H9 (cell line): ENCODE data around the gene LDLRAD4. TPM values are rescaled to one million over a fixed set of nuclear protein-coding genes. Genes with fewer than 3 reads are reported as not detected.

ENCODE experiments used
- DNase-seq: peaks from one replicate; pipeline ENCODE4 v3.0.0-alpha.2; 2017
- H2AFZ ChIP-seq: one replicate; pipeline ENCODE4 v1.6.1; 2013; ENCODE audit warnings: mild to moderate bottlenecking, low read length, control low read depth, moderate library complexity
- H2AK5ac ChIP-seq: 2 replicates; pipeline ENCODE4 v1.6.1; 2013; ENCODE audit warnings: low read length, control low read depth, mixed read lengths; ENCODE audit not compliant: insufficient read length
- H2BK120ac ChIP-seq: one replicate; pipeline ENCODE4 v1.6.1; 2013; ENCODE audit warnings: low read depth, mild to moderate bottlenecking, low read length, control low read depth, inconsistent platforms; ENCODE audit not compliant: poor library complexity, severe bottlenecking
- H2BK12ac ChIP-seq: 2 replicates; pipeline ENCODE4 v1.6.1; 2013; ENCODE audit warnings: low read length, control low read depth, mixed read lengths, low read depth; ENCODE audit not compliant: insufficient read length
- H2BK15ac ChIP-seq: 2 replicates; pipeline ENCODE4 v1.6.1; 2013; ENCODE audit warnings: low read depth, low read length, control low read depth
- H2BK20ac ChIP-seq: one replicate; pipeline ENCODE4 v1.6.1; 2013; ENCODE audit warnings: low read depth, mild to moderate bottlenecking, low read length, control low read depth, inconsistent platforms; ENCODE audit not compliant: poor library complexity, severe bottlenecking
- H2BK5ac ChIP-seq: 2 replicates; pipeline ENCODE4 v1.6.1; 2013; ENCODE audit warnings: low read length, control low read depth, mixed read lengths; ENCODE audit not compliant: insufficient read length
- H3K14ac ChIP-seq: 2 replicates; pipeline ENCODE4 v1.6.1; 2013; ENCODE audit warnings: low read length, control low read depth; ENCODE audit not compliant: insufficient read depth
- H3K18ac ChIP-seq: 2 replicates; pipeline ENCODE4 v1.6.1; 2013; ENCODE audit warnings: low read depth, mild to moderate bottlenecking, mixed read lengths, low read length, control low read depth; ENCODE audit not compliant: insufficient read length
- H3K23ac ChIP-seq: 2 replicates; pipeline ENCODE4 v1.6.1; 2013; ENCODE audit warnings: low read length, control low read depth, mixed read lengths, low read depth; ENCODE audit not compliant: insufficient read length
- H3K23me2 ChIP-seq: 2 replicates; pipeline ENCODE4 v1.6.1; 2013; ENCODE audit warnings: low read depth, mild to moderate bottlenecking, mixed read lengths, low read length, control low read depth; ENCODE audit not compliant: insufficient read length, poor library complexity, severe bottlenecking
- H3K27ac ChIP-seq: 2 replicates; pipeline ENCODE4 v1.5.1; 2013; ENCODE audit warnings: low read length, control low read depth, mixed read lengths, low read depth; ENCODE audit not compliant: insufficient read length
- H3K27me3 ChIP-seq: 2 replicates; pipeline ENCODE4 v1.6.1; 2013; ENCODE audit warnings: low read length, control low read depth, inconsistent platforms; ENCODE audit not compliant: insufficient read depth
- H3K4ac ChIP-seq: 2 replicates; pipeline ENCODE4 v1.6.1; 2013; ENCODE audit warnings: low read depth, mild to moderate bottlenecking, control low read depth, inconsistent platforms, low read length, moderate library complexity
- H3K4me1 ChIP-seq: 2 replicates; pipeline ENCODE4 v1.6.1; 2013; ENCODE audit warnings: low read length, control low read depth, inconsistent platforms; ENCODE audit not compliant: insufficient read depth
- H3K4me2 ChIP-seq: 2 replicates; pipeline ENCODE4 v1.6.1; 2013; ENCODE audit warnings: low read length, control low read depth, mixed read lengths; ENCODE audit not compliant: insufficient read length, insufficient read depth
- H3K56ac ChIP-seq: 2 replicates; pipeline ENCODE4 v1.6.1; 2013; ENCODE audit warnings: low read depth, mild to moderate bottlenecking, mixed read lengths, low read length, control low read depth; ENCODE audit not compliant: insufficient read length
- H3K79me1 ChIP-seq: 2 replicates; pipeline ENCODE4 v1.6.1; 2013; ENCODE audit warnings: low read depth, mild to moderate bottlenecking, moderate library complexity, low read length, control low read depth, inconsistent platforms; ENCODE audit not compliant: insufficient read depth, poor library complexity, severe bottlenecking
- H3K79me2 ChIP-seq: 2 replicates; pipeline ENCODE4 v1.6.1; 2013; ENCODE audit warnings: low read length, control low read depth, inconsistent platforms; ENCODE audit not compliant: insufficient read depth
- H3K9ac ChIP-seq: 2 replicates; pipeline ENCODE4 v1.6.1; 2013; ENCODE audit warnings: low read length, control low read depth, mixed read lengths; ENCODE audit not compliant: insufficient read length; ENCODE audit errors: extremely low read depth
- H3K9me3 ChIP-seq: one replicate; pipeline ENCODE4 v1.6.1; 2013; ENCODE audit warnings: low read depth, low read length, inconsistent platforms; ENCODE audit not compliant: control insufficient read depth
- H3T11ph ChIP-seq: one replicate; pipeline ENCODE4 v1.6.1; 2013; ENCODE audit warnings: mild to moderate bottlenecking, low read length, control low read depth, inconsistent platforms
- H4K20me1 ChIP-seq: one replicate; pipeline ENCODE4 v1.6.1; 2013; ENCODE audit not compliant: control insufficient read depth, insufficient read length, insufficient read depth
- H4K5ac ChIP-seq: 2 replicates; pipeline ENCODE4 v1.6.1; 2013; ENCODE audit warnings: low read depth, mild to moderate bottlenecking, mixed read lengths, low read length, control low read depth; ENCODE audit not compliant: insufficient read length
- H4K8ac ChIP-seq: replicated peaks from 2 replicates; pipeline ENCODE4 v1.6.1; 2013; ENCODE audit warnings: low read length, control low read depth, mixed read lengths, low read depth; ENCODE audit not compliant: insufficient read length
- H4K91ac ChIP-seq: 2 replicates; pipeline ENCODE4 v1.6.1; 2013; ENCODE audit warnings: low read depth, mild to moderate bottlenecking, moderate library complexity, mixed read lengths, low read length, control low read depth; ENCODE audit not compliant: insufficient read length
- H3K27ac Mint-ChIP-seq, 3 experiments: 2 replicates in 2 of 3; 3 replicates in 1 of 3; pipeline ENCODE4 v1.8.0; 2020 to 2021; ENCODE audit warnings: mixed read lengths in 3 of 3, mild to moderate bottlenecking in 1 of 3, moderate library complexity in 1 of 3
- H3K27me3 Mint-ChIP-seq: 2 replicates; pipeline ENCODE4 v1.8.0; 2021; ENCODE audit warnings: low read depth, mild to moderate bottlenecking, moderate library complexity, mixed read lengths
- H3K36me3 Mint-ChIP-seq, 3 experiments: 2 replicates in 2 of 3; 3 replicates in 1 of 3; pipeline ENCODE4 v1.8.0; 2020 to 2021; ENCODE audit warnings: low read depth in 3 of 3, mixed read lengths in 3 of 3; ENCODE audit not compliant: insufficient read depth in 1 of 3
- H3K4me1 Mint-ChIP-seq, 2 experiments: 2 replicates each; pipeline ENCODE4 v1.8.0; 2020; ENCODE audit warnings: mixed read lengths in 2 of 2
- H3K4me3 Mint-ChIP-seq, 2 experiments: 2 replicates in 1 of 2; 3 replicates in 1 of 2; pipeline ENCODE4 v1.8.0; 2020 to 2021; ENCODE audit warnings: mild to moderate bottlenecking in 2 of 2, mixed read lengths in 2 of 2, moderate library complexity in 1 of 2
- H3K9me3 Mint-ChIP-seq, 2 experiments: 2 replicates in 1 of 2; 3 replicates in 1 of 2; pipeline ENCODE4 v1.8.0; 2020; ENCODE audit warnings: mild to moderate bottlenecking in 2 of 2, mixed read lengths in 2 of 2, moderate library complexity in 1 of 2
- CTCF ChIP-seq: fragments of 200-600 bp; sonication (generic); conservative IDR thresholded peaks from 3 replicates; pipeline ENCODE4 v1.8.0; 2021; ENCODE audit warnings: antibody characterized with exemption, mild to moderate bottlenecking
- WGBS: extraction: QIAGEN DNeasy Blood & Tissue Kit; methylation state at CpG from one replicate; pipeline ENCODE4 v1.1.7; 2013; ENCODE audit warnings: missing lambda C conversion rate, low lambda C conversion rate, mixed read lengths; ENCODE audit not compliant: insufficient read length; ENCODE audit errors: extremely low coverage; 5-methylcytosine and 5-hydroxymethylcytosine counted together
- total RNA-seq: library from RNA; stranded (reverse); gene quantifications from 2 replicates; pipeline ENCODE4 v1.2.1, GENCODE V29; 2021

LDLRAD4 gene
- total RNA-seq, 1 experiment from 2014 or later: 3.9 TPM

GRCh38 chr18:13530033-13530878, 311.7 kb downstream of the LDLRAD4 start:
- DNase-seq: no peak
- no peak overlapping the region for H2AFZ ChIP-seq
- H2BK5ac ChIP-seq: no peak overlapping the region
- no peak overlapping the region for H3T11ph ChIP-seq
- no peak overlapping the region for H2AK5ac ChIP-seq
- no peak overlapping the region for H2BK12ac ChIP-seq
- H3K79me2 ChIP-seq: no peaks in the 10 kb centered on the region
- no peak overlapping the region for H4K5ac ChIP-seq
- Mint-ChIP-seq H3K36me3 (no peaks in the 10 kb centered on the region), H3K4me3 (no peak overlapping the region), H3K27ac (no peak overlapping the region), H3K4me1 (peaks cover 2 to 5% of the 10 kb centered on the region in 2 experiments; a peak in 1 of 4 replicates), H3K27me3 (no peaks in the 10 kb centered on the region; the same call in 1 of the 2 replicates), H3K9me3 (no peaks in the 10 kb centered on the region)
- H4K20me1 ChIP-seq: no peaks in the 10 kb centered on the region
- H3K4me2 ChIP-seq: no peak overlapping the region
- no peak overlapping the region for H3K9ac ChIP-seq
- H2BK15ac ChIP-seq: no peak overlapping the region
- no peaks in the 10 kb centered on the region for H3K79me1 ChIP-seq
- H3K56ac ChIP-seq: no peak overlapping the region
- H2BK120ac ChIP-seq: no peak overlapping the region
- H3K9me3 ChIP-seq: no peaks in the 10 kb centered on the region
- WGBS: no CpG with 5 or more reads among the region's 14 CpGs
- TF ChIP-seq CTCF: no peak
- H3K23me2 ChIP-seq: no peaks in the 10 kb centered on the region
- H4K8ac ChIP-seq: no peak overlapping the region
- no peak overlapping the region for H4K91ac ChIP-seq
- no peak overlapping the region for H3K23ac ChIP-seq
- H3K27me3 ChIP-seq: no peaks in the 10 kb centered on the region
- H3K18ac ChIP-seq: no peak overlapping the region
- no peaks in the 10 kb centered on the region for H3K4me1 ChIP-seq
- H2BK20ac ChIP-seq: no peak overlapping the region
- H3K27ac ChIP-seq: no peak overlapping the region
- H3K14ac ChIP-seq: no peak overlapping the region; the same call in 1 of the 2 replicates
- H3K4ac ChIP-seq: no peak overlapping the region
